Osteoblast (primary cell): ENCODE measurements around the gene CDK12. TPM values are rescaled to one million over a fixed set of nuclear protein-coding genes. Genes with fewer than 3 reads are reported as not detected.

Source experiments
- DNase-seq: peaks from one replicate; pipeline ENCODE4 v3.0.0; 2011; ENCODE audit warnings: low spot score, mixed read lengths; ENCODE audit not compliant: insufficient read length; ENCODE audit errors: missing footprints
- H2AFZ ChIP-seq: 2 replicates; pipeline ENCODE4 v1.6.0; 2011; ENCODE audit warnings: mild to moderate bottlenecking, low read length
- H3K27ac ChIP-seq: 2 replicates; pipeline ENCODE4 v1.5.1; 2011; ENCODE audit warnings: mild to moderate bottlenecking, low read depth, low read length, moderate library complexity
- H3K27me3 ChIP-seq: 2 replicates; pipeline ENCODE4 v1.6.0; 2012; ENCODE audit warnings: mild to moderate bottlenecking, control low read depth, inconsistent platforms, low read length, moderate library complexity; ENCODE audit not compliant: insufficient read depth
- H3K36me3 ChIP-seq: 2 replicates; pipeline ENCODE4 v1.5.1; 2011; ENCODE audit warnings: mild to moderate bottlenecking, low read length, control low read depth, moderate library complexity; ENCODE audit not compliant: insufficient read depth
- H3K4me1 ChIP-seq: 2 replicates; pipeline ENCODE4 v1.5.1; 2011; ENCODE audit warnings: mild to moderate bottlenecking, low read length, control low read depth, moderate library complexity; ENCODE audit not compliant: insufficient read depth
- H3K4me2 ChIP-seq: 2 replicates; pipeline ENCODE4 v1.6.0; 2011; ENCODE audit warnings: mild to moderate bottlenecking, low read length; ENCODE audit not compliant: insufficient read depth
- H3K4me3 ChIP-seq: fragments of 200-600 bp; sonication (generic); 3 replicates; pipeline ENCODE4 v1.5.1; 2012; ENCODE audit warnings: mild to moderate bottlenecking, low read length, inconsistent platforms; ENCODE audit not compliant: insufficient read depth
- H3K79me2 ChIP-seq: 2 replicates; pipeline ENCODE4 v1.6.0; 2012; ENCODE audit warnings: mild to moderate bottlenecking, low read length, control low read depth, inconsistent platforms; ENCODE audit not compliant: insufficient read depth
- H3K9me3 ChIP-seq: 2 replicates; pipeline ENCODE4 v1.5.1; 2011; ENCODE audit warnings: low read depth, low read length, control low read depth
- H4K20me1 ChIP-seq: 2 replicates; pipeline ENCODE4 v1.6.0; 2012; ENCODE audit warnings: mild to moderate bottlenecking, low read length, control low read depth; ENCODE audit not compliant: insufficient read depth
- total RNA-seq: library from RNA; depleted of rRNA; stranded (reverse); fragments of >200 nt; gene quantifications from 2 replicates; pipeline ENCODE4 v1.2.3, GENCODE V29; 2012
- TF ChIP-seq, protein P1 (sequence below): IDR thresholded peaks from 2 replicates; pipeline ENCODE4 v1.5.1; 2011; ENCODE audit warnings: mild to moderate bottlenecking, low read depth, low read length, moderate library complexity; ENCODE audit errors: extremely low read depth

Gene CDK12
- total RNA-seq, 1 donor = 36.6 TPM

DNA sequence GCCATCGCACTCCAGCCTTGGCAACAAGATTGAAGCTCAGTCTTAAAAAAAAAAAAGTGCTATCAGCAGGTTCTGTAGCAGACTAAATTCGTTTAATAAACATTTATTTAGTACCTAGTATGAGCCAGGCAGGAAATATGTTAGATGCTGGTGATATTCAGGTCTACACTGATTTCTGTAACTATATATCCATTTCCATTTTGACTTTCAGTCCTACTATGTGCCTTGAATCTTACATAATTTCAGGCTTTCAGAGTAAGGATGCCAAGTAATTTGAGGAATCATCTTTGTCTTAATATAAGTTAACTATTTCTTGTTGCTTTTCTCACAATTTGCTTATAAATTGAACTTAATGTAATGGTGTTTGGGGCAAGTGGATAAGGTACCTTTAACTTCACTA, 46.2 kb downstream of the CDK12 start:
- DNase-seq = no peak
- TF ChIP-seq, protein P1, sequence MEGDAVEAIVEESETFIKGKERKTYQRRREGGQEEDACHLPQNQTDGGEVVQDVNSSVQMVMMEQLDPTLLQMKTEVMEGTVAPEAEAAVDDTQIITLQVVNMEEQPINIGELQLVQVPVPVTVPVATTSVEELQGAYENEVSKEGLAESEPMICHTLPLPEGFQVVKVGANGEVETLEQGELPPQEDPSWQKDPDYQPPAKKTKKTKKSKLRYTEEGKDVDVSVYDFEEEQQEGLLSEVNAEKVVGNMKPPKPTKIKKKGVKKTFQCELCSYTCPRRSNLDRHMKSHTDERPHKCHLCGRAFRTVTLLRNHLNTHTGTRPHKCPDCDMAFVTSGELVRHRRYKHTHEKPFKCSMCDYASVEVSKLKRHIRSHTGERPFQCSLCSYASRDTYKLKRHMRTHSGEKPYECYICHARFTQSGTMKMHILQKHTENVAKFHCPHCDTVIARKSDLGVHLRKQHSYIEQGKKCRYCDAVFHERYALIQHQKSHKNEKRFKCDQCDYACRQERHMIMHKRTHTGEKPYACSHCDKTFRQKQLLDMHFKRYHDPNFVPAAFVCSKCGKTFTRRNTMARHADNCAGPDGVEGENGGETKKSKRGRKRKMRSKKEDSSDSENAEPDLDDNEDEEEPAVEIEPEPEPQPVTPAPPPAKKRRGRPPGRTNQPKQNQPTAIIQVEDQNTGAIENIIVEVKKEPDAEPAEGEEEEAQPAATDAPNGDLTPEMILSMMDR = no peak
- Histone ChIP-seq H3K36me3 (peaks cover 65% of the 10 kb centered on the region), H3K79me2 (peaks cover 2% of the 10 kb centered on the region), H3K9me3 (no peaks in the 10 kb centered on the region), H3K27me3 (no peaks in the 10 kb centered on the region), H3K4me2 (no peak overlapping the region), H3K27ac (no peak overlapping the region), H2AFZ (no peak overlapping the region), H3K4me1 (no peaks in the 10 kb centered on the region), H4K20me1 (peaks cover 5% of the 10 kb centered on the region), H3K4me3 (no peak overlapping the region)

DNA sequence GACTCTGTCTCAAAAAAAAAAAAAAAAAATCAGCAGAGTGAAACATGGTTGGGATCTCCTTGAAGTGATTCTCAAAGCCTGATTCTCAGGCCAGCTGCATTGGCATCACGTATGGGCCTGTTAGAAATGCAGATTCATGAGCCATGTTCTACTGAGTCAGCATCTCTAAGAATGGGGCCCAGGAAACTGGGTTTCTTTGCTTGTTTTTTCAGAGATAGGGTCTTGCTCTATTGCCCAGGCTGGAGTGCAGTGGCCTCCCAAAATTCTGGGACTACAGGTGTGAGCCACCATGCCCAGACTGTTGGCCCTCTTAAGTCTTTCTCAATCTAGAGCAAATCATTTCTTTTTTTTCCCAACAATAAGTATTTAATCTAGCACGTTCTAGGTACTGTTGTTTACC, 47.7 kb downstream of the CDK12 start:
- Histone ChIP-seq H3K9me3 (no peaks in the 10 kb centered on the region), H2AFZ (no peak overlapping the region), H3K27ac (no peak overlapping the region), H3K36me3 (peaks cover 63% of the 10 kb centered on the region), H3K4me2 (no peak overlapping the region), H3K4me1 (no peaks in the 10 kb centered on the region), H3K27me3 (no peaks in the 10 kb centered on the region), H3K79me2 (peaks cover 5% of the 10 kb centered on the region), H4K20me1 (peaks cover 5% of the 10 kb centered on the region), H3K4me3 (no peak overlapping the region)
- no peak for DNase-seq
- TF ChIP-seq, protein P1 = no peak

DNA sequence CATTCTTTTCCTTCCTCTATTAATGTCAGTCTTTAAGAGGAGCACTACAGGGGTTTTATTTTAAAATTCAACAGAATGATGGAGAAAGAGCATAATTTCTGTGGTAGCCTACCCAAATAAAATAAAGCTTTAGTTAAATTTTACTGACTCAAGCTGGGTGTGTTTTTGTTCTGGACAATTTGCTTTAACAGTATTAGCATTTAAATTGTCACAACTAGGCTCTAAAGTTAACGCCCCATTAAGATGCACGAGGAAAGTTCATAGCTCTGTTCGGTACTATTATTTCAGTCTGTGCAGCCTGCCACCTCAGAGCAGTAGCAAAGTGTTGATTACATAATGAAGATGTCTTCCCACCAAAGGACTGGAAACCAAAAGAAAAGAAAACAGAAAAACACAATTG, 52.0 kb downstream of the CDK12 start:
- H4K20me1 ChIP-seq = no peaks in the 10 kb centered on the region
- no peaks in the 10 kb centered on the region for H3K4me1 ChIP-seq
- TF ChIP-seq, protein P1 = no peak
- no peak overlapping the region for H3K4me3 ChIP-seq
- no peaks in the 10 kb centered on the region for H3K9me3 ChIP-seq
- H2AFZ ChIP-seq = no peak overlapping the region
- no peak overlapping the region for H3K4me2 ChIP-seq
- DNase-seq = no peak
- H3K36me3 ChIP-seq = peaks cover 78% of the 10 kb centered on the region
- no peaks in the 10 kb centered on the region for H3K27me3 ChIP-seq
- H3K79me2 ChIP-seq = peaks cover 3% of the 10 kb centered on the region
- H3K27ac ChIP-seq = no peak overlapping the region

DNA sequence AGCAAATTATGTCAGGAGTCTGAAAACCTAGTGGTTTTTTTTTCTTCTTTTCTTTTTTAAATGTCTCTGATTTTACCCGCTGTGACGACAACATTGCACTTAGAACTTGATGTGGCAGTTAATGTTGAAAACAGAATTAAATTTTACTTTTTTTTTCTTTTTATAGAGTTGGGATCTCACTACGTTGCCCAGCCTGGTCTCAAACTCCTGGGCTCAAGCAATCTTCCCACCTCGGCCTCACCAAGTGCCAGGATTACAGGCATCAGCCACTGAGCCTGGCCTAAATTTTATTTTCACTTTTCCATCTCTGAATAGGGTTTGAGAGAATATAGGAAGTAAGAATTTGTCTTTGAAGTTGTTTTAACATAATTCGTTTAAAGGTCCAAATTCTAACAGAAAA, 52.6 kb downstream of the CDK12 start:
- H3K9me3 ChIP-seq = no peaks in the 10 kb centered on the region
- H3K27ac ChIP-seq = no peak overlapping the region
- H3K36me3 ChIP-seq = peaks cover 80% of the 10 kb centered on the region
- H3K4me1 ChIP-seq = no peaks in the 10 kb centered on the region
- no peaks in the 10 kb centered on the region for H3K27me3 ChIP-seq
- no peak for DNase-seq
- peaks cover 3% of the 10 kb centered on the region for H3K79me2 ChIP-seq
- no peaks in the 10 kb centered on the region for H4K20me1 ChIP-seq
- H2AFZ ChIP-seq = no peak overlapping the region
- no peak overlapping the region for H3K4me2 ChIP-seq
- TF ChIP-seq, protein P1 = no peak
- no peak overlapping the region for H3K4me3 ChIP-seq
